Smooth muscle cell of the brain vasculature (primary cell): ENCODE measurements around the gene EARS2.
"Not testable (repeated sequence)": the region's sequence is repeated elsewhere in the genome, so short reads cannot be mapped to it uniquely, and the experiment has no call there.

Source experiments
- DNase-seq: peaks from one replicate; pipeline ENCODE4 v3.0.0-alpha.2; 2012; ENCODE audit warnings: low read depth, low spot score

Gene EARS2

GRCh38 chr16:23527961-23528643 is 29.0 kb downstream of the EARS2 start:
- no peak for DNase-seq

DNA sequence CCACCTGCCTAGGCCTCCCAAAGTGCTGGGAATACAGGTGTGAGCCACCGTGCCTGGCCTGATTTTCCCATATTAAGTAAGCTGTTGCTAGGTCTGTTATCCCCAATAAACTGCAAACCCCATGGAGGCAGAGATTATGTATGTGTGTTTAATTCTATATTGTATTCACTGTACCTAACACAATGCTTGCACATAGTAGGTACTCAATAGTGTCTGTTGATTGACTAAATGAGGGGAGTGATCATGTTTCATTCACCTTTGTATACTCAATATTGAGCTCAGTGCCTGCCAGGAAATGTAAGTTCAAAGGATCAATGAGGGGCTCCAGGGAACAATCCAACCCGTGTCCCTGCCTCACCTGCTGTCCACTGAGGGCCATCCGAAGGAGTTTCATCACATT is 32.3 kb downstream of the EARS2 start:
- DNase-seq = no peak

- no peak for DNase-seq
Observed at GRCh38 chr16:23523876-23524385, 33.2 kb downstream of the EARS2 start.

DNA sequence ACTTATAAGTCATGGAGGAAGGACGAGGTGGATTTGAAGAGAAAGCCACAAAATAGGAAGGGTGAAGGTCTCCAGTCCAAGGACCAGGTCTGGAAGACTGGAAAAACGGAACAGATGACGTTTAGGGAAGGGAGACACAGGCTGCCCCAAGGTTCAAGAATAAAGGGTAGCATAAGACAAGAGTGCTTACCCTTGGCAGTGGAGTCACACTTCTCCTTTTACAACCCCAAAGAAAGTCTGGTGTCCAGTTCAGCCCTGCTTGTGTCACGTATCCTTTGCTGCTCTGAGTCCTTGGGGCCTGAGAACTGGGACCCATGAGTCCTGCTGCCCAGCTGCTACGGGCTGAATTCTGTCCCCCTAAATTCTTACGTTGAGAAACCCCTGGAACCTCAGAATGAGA is 33.8 kb downstream of the EARS2 start:
- no peak for DNase-seq

DNA sequence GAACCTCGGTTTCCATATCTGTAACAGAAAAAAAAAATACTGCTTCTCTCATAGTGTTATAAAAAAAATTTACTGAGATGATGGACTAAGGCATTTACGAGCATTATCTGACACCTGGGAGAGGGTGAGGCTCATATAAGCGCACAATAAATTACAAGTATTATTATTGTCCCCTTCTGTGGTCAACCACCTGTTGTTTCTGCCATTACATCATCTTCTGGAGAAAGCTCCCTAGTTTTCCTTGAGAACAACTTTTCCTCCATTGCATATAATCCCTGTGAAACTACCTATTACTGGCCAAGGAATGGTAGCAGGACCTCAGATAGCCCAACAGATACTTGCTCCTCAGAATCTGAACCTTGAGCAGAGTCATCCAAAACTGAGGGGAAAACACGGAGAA is 35.2 kb downstream of the EARS2 start:
- no peak for DNase-seq

DNA sequence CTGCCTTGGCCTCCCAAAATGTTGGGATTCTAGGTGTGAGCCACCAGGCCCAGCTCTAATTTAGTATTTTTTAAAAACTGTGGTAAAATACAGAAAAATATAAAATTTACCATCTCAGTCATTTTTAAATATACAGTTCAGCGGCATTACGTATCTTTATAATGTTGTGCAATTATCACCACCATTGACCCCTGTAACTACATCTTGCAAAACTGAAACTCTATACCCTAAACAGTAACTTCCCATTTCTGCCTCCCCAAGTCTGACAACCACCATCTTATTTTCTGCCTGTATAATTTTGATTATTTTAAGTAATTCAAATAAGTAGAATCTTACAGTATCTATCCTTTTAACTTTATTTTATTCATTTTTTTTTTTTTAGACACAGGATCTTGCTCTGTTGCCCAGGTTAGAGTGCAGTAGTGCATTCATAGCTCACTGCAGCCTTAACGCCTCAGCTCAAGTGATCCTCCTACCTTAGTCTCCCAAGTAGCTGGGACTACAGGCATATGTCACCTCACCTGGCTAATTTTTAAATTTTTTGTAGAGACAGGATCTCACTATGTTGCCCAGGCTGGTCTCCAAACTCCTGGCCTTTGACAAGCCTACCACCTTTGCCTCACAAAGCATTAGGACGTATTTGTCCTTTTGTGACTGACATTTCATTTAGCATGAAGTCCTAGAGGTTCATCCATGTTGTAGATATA is 36.0 kb downstream of the EARS2 start:
- DNase-seq = no peak

DNA sequence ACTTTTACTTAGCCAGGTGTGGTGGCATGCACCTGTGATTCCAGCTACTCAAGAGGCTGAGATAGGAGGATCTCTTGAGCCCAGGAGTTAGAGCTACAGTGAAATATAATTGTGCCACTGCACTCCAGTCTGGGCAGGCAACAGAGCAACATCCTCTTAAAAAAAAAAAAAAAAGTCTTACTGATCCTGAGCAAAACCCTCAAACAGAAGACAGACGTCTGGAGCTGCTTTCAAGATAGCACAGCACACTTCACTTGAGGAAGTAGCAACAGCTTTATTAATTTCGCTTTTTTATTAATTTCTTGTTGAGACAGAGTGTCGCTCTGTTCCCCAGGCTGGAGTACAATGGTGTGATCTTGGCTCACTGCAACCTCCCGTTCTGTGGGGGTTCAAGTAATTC is 36.6 kb downstream of the EARS2 start:
- DNase-seq = no peak

DNA sequence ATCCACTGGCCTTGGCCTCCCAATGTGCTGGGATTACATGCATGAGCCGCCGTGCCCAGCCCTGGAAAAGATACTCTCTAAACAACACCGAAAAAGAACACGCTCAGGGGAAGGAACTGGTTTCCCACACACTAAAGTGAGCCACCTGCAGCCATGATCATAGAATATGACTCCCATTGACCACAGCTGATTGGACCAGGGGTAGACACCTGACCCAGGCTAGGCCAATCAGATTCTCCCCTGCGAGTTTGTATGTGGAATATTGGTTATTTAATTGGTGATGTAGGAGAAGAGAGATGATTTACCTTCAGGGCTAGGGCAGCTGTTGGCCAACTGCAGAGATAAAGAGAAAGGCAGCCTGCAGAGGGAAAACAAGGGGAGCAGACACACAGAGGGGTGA is 37.9 kb downstream of the EARS2 start:
- DNase-seq = no peak

DNA sequence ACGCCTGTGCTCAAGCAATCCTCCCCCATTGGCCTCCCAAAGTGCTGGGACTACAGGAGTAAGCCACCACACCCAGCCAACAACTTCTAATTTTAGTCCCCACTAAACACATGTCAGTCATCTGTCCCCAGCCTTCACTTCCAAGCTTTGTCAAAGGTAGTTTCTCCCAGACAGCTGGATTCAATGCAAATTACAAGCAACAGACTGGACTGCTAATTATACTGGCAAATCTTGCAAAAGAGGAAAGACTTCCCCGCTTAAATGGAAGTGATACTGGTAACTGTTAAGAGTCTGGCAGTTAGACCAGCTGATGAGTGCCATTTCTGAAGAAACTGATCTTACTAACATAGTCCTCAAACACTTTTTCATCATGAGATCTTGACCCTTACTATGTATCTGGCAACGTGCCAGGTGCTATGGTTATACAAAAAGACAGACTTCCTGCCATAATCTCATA is 38.7 kb downstream of the EARS2 start:
- no peak for DNase-seq

DNA sequence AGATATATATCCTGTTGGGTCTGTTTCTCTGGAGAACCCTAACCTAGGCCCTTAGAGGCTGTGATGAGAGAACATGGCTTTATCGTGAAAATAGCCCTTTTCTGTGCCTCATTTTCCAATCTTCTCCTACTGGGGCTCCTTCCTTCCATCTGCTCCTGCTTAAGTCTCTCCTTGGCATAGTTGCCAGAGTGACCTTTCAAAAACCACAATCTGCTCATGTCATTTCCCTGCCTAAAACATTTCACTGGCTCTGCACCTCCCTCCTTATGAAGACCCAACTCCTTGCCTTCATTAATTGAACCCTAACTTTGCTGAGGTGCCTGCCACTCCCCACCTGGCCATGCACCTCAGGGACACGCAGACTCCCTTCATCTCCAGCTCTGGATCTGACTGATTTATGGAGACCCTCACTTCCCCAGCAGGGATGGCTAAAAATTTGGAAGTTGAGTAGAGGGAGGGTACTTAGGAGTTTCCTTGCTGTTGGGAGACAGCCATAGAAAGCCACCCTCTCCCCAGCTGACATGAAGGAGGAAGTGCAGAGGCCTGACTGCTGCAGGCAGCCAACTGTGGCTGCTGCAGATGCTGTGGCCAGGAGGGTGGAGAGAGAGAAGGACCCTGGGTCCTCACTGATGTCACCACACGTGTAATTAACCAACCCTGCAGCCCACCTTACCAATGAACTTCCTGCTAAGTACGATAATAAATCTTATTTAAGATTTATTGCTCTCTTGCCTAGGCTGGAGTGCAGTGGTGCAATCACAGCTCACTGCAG is 40.6 kb downstream of the EARS2 start:
- DNase-seq = no peak

DNA sequence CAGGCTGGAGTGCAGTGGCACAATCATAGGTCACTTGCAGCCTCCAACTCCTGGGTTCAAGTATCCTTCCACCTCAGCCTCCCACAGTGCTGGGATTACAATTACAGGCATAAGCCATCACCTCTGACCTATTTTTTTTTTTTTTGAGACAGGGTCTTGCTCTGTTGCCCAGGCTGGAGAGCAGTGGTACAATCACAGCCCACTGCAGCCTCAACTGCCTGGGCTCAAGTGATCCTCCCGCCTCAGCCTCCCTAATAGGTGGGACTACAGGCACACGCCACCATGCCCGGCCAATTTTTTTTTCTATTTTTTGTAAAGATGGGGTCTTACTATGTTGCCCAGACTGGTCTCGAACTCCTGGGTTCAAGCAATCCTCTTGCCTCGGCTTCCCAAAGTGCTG is 41.3 kb downstream of the EARS2 start:
- no peak for DNase-seq

GRCh38 chr16:23514381-23515152 is 42.6 kb downstream of the EARS2 start:
- no peak for DNase-seq

DNA sequence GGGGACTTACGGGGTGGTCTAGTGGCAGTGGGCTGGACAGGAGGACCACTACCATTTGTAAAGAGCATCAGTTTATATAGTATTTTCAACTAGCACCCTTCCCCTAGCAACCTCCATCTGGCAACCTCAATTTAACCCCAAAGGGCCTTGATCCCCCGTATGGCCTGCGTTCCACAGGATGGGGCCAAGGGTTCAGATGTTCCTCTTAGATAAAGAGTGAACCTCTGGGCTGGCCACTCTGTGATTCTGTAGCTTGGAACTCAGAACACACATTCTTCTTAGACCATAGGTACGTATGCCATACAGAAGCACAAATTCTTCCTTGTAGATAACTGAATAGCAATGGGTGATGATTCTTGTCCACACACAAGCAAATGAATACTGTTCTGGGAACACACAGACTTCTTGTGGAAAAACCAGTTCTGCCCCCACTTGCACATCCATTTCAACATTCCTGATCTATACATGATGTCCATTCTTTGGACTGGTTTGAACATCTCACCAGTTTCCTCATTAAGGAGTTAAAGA is 44.9 kb downstream of the EARS2 start:
- no peak for DNase-seq

DNA sequence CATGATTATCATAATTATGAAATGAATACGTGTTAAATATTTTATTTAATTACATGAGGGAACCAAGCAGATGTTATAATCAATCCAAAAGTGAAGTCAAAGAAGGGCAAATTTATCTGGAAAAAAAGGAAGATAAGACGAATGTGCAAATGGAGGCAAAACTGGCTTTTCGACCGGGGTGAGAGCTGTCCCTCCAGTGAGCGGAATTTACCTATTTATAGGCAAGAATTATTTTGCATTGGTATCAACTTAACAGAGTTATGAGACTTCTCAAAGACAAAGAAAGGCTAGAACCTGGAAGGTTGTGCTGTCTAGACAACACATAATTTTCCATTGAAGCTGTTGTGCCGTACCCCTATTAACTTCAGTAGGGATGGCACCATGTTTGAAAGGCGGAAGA is 45.4 kb downstream of the EARS2 start:
- DNase-seq = no peak

DNA sequence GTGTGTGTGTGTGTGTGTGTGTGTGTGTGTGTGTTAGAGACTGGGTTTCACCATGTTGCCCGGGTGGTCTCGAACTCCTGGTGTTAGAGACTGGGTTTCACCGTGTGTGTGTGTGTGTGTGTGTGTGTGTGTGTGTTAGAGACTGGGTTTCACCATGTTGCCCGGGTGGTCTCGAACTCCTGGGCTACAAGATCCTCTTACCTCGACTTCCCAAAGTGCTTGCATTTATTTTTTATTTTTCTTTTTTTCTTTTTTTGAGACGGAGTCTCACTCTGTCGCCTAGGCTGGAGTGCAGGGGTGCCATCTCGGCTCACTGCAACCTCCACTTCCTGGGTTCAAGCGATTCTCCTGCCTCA is 46.3 kb downstream of the EARS2 start:
- not testable (repeated sequence) for DNase-seq

DNA sequence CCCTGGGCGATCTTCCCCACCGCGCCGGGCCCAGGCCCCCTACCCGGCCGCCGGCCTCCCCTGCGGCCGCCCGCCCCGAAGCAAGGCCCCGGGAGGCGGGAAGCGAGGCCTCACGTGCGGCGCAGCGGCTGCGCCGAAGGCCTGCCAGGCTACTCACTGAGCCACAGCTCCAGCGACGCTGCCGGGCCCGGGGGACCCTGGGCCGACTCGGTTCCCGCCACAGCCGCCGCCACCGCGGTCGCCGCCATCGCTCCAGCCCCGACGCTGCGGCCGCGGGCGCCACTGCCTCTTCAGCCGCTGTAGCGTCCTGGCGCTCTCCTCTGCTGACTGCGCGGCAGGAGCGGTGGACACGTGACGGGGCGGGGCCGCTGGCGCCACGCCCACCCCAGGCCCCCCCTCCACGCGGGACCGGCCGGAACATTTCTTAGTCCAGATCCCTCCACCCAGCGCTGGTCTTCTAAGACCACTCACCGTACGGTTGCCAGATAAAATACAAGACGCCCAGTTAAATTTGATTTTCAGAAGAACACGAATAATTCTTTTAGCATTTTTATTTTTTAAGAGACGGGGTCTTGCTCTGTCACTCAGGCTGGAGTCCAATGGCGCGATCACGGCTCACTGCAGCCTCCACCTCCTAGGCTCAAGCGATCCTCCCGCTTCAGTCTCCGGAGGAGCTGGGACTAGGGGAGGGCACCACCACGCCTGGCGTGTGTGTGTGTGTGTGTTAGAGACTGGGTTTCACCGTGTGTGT is 46.8 kb downstream of the EARS2 start, which contains the start of gene GGA2:
Gene GGA2 (minus strand): TSS at position 331 of the 751 bp plus-strand sequence. CDS start 83 bp downstream, at position 248.
- peak; percentile 54 for DNase-seq

DNA sequence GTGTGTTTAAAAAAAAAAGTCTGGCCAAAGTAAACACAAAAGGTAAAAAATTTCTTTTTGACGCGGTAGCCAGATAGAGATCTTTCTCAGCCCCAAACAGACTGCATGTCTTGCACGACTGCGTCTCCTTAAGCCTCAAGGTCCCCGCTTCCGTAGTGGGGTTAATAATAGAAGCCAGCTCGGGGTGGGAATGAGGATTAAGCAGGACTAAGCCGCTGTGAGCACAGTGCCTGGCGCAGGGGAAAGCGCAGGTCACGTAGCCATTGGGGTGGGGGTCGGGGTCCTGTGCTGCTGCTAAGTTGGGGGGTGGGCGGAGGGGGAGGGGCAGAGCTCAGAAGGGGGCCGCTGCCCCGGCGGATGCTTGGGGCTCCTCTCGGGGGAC is 47.4 kb downstream of the EARS2 start:
- DNase-seq = no peak

GRCh38 chr16:23509441-23509754 is 47.8 kb downstream of the EARS2 start:
- no peak for DNase-seq

DNA sequence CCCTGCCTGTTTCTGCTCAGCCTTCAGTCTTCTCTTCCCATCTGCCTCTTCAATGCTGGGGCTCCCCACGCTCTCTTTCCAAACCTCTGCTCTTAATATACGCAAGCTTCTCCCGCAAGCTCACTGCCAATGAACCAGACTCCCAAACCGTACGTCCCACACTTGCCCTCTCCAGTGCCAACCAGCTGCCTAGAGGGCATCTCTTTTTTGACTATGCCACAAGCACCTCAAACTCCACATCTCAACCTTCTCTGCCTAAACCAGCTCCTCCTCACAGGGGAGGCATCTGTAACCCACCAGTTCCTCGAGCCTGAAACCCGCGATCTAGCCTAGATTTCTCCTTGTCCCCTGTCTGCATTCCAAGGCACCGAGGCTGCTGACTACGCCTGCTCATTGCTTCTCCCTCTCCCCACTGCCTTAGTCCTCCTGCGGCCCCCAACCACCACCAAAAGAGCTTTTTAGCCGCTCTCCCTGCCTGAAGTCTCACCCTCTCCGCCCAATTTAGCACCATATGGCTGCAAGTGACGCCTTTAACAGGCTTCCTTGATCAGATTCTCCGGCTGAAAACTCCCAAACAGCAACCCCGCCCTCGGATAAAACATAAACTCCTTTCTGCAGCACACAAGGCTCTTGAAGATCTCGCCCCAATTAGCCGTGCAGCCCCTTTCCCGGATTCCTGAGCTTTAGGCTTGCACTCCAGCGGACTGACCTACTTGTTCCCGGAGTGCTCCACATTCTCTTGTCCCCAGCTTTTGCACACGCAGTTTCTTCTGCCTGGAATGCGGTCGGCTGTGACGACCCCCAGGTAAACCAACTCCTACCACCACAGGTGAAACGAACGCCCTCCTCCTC is 48.3 kb downstream of the EARS2 start:
- no peak for DNase-seq

DNA sequence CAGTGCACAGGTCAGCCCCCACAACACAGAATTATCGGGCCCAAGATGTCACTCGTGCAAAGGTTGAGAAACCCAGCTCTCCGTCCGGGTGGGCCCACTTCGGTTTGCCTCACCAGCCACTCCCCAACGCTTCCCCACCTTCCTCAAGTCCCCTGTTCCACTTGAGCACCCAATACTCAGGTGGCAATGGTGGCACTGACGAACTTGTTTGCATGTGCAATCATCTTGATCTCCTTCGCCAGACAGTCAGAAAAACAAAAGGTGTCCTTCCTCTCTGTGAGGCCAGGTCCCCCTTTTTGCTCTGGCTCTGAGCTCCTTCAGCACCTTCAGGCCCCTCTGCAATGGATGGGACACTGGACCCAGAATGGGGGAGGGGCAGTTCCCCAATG is 50.5 kb downstream of the EARS2 start:
- DNase-seq = no peak
